GM12865 (cell line): ENCODE data around the gene USP25.

Experiments used
- DNase-seq: peaks from one replicate; pipeline ENCODE4 v3.0.0; 2010; ENCODE audit warnings: low read depth
- H3K4me3 ChIP-seq: 2 replicates; pipeline ENCODE4 v1.5.1; 2011; ENCODE audit warnings: mild to moderate bottlenecking, low read depth, low read length, control low read depth
- TF ChIP-seq, protein P1 (sequence below): IDR thresholded peaks from 2 replicates; pipeline ENCODE4 v1.5.1; 2011; ENCODE audit warnings: low read length, control low read depth, low read depth, inconsistent platforms; ENCODE audit not compliant: insufficient read depth; ENCODE audit errors: missing control alignments

Gene USP25, protein sequence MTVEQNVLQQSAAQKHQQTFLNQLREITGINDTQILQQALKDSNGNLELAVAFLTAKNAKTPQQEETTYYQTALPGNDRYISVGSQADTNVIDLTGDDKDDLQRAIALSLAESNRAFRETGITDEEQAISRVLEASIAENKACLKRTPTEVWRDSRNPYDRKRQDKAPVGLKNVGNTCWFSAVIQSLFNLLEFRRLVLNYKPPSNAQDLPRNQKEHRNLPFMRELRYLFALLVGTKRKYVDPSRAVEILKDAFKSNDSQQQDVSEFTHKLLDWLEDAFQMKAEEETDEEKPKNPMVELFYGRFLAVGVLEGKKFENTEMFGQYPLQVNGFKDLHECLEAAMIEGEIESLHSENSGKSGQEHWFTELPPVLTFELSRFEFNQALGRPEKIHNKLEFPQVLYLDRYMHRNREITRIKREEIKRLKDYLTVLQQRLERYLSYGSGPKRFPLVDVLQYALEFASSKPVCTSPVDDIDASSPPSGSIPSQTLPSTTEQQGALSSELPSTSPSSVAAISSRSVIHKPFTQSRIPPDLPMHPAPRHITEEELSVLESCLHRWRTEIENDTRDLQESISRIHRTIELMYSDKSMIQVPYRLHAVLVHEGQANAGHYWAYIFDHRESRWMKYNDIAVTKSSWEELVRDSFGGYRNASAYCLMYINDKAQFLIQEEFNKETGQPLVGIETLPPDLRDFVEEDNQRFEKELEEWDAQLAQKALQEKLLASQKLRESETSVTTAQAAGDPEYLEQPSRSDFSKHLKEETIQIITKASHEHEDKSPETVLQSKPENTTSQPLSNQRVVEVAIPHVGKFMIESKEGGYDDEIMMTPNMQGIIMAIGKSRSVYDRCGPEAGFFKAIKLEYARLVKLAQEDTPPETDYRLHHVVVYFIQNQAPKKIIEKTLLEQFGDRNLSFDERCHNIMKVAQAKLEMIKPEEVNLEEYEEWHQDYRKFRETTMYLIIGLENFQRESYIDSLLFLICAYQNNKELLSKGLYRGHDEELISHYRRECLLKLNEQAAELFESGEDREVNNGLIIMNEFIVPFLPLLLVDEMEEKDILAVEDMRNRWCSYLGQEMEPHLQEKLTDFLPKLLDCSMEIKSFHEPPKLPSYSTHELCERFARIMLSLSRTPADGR

DNA sequence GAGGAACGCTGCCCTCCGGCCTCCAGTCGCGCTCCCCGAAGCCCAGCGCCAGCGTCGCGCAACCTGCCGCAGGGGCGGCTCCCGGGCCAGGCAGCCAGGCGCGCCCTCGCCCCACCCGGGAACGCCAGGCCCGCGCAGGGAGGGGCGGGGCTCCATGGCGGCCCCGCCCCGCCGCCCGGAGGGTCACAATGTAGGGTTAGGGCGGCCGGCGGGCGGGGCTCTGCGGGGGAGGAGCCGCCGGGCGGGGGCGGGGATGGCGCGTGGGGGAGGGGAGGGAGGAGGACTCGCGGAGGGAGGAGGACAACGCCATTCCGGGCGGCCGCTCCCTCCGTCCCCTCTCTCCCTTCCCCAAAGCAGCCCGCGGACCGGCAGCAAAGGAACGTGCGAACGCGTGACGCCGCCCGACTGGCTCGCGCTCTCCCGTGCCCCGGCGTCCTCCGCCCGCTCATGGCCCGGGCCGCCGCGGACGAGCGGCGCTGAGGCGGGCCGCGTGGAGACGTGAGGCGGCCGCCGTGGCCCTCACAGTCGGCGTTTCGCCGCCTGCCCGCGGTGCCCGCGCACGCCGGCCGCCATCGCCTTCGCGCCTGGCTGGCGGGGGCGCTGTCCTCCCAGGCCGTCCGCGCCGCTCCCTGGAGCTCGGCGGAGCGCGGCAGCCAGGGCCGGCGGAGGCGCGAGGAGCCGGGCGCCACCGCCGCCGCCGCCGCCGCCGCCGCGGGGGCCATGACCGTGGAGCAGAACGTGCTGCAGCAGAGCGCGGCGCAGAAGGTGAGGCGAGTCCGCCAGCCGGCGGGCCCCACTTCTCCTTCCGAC lies at the start of gene USP25:
Gene USP25 (plus strand): TSS at position 309 of the 810 bp plus-strand sequence. CDS start 412 bp downstream, at position 721.
- DNase-seq = peak; percentile 91

DNA sequence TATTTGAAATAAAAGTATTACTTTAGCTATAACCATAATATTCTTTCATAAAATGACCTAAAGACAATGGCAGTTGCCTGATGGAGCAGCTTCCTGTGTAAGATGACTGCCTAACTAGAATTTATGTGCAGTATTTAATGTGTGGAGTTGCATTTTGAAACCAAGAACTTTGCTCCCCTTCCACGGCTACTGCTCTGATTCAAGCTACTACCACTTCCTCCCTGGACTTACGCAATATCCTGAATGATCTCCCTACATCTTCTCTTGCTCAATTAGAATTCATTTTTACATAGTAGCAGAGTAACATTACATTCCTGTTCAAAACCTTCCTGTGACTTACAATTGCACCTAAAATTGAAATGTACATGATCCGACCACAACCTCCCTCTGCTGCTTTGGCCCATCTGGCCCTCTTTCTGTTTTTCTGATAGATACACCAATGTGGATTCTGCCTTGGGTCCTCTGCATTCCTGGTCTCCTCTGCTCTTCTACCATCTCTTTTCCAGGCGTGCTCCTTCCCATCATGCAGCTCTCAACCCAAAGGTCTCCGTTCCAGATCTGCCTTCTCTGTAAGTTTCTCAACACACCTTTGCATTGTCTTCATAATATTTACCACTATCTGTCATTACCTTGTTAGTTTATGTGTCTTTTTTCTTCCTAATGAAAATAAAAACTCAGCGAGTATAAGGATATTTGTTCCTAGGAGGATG lies 47.4 kb upstream of the USP25 start:
- H3K4me3 ChIP-seq = no peak overlapping the region
- TF ChIP-seq, protein P1, sequence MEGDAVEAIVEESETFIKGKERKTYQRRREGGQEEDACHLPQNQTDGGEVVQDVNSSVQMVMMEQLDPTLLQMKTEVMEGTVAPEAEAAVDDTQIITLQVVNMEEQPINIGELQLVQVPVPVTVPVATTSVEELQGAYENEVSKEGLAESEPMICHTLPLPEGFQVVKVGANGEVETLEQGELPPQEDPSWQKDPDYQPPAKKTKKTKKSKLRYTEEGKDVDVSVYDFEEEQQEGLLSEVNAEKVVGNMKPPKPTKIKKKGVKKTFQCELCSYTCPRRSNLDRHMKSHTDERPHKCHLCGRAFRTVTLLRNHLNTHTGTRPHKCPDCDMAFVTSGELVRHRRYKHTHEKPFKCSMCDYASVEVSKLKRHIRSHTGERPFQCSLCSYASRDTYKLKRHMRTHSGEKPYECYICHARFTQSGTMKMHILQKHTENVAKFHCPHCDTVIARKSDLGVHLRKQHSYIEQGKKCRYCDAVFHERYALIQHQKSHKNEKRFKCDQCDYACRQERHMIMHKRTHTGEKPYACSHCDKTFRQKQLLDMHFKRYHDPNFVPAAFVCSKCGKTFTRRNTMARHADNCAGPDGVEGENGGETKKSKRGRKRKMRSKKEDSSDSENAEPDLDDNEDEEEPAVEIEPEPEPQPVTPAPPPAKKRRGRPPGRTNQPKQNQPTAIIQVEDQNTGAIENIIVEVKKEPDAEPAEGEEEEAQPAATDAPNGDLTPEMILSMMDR = no peak
- peak; percentile 1 for DNase-seq

More for the DNA sequence above, at the start of gene USP25:
- TF ChIP-seq, protein P1 = no peak
- H3K4me3 ChIP-seq = peak within 1 kb of the TSS; percentile 70

DNA sequence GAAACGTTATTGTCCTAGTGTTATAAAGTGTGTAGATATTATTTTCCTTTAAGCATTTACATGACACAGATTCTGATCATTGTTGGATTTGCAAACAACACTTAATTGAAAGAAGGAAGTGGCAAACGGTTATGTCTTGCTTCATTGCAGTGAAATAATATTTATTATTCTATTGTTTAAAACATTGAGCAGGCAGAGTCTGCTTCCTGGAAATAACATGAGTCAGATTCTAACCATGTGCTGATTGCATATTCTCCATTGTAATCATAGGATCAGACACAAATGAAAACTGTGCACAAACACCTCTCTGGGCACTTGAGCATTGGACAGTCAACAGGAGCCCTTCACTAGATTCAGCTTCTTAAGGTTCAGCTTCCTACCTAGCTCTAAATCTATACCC lies 46.8 kb upstream of the USP25 start:
- DNase-seq = no peak
- TF ChIP-seq, protein P1 = no peak
- H3K4me3 ChIP-seq = no peak overlapping the region

DNA sequence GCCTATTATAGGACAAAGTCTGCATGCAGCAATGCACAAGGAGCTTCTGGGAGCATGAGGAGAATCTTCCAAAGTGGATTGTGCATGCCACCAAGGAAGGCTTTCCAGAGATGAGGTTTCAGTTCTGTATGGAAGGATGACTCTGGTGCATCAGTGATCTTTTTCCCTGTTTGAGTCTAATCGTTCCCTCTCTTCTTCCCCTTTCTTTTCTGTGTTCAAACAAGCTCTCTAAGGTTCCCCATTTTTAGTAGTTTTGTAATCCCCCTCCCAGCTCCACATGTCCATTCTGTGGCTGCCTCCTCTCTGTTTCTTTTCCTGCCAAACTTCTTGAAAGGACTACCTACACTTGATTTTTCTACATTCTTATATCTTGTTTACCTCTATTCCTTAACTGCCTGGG lies 43.3 kb upstream of the USP25 start:
- TF ChIP-seq, protein P1 = no peak
- H3K4me3 ChIP-seq = no peak overlapping the region
- no peak for DNase-seq

DNA sequence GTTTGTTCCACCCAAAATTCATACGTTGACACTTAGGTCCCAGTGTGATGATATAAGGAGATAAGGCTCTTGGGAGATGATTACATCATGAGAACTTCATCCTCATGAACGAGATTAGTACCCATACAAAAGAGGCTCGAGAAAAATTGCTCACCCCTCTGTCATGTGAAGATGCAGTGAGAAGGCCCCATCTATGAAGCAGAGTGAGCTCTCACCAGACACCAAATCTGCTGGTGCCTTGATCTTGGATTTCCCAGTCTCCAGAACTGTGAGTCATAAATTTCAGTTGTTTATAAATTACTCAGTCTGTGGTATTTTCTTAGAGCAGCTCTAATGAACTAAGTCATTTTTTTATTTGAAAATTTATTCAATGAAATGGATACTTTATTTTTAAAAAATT lies 42.6 kb upstream of the USP25 start:
- DNase-seq = no peak
- no peak overlapping the region for H3K4me3 ChIP-seq
- TF ChIP-seq, protein P1 = no peak
